Fibroblast of the aortic adventitia (primary cell): ENCODE data around the gene MYO5A. TPM values are rescaled to one million over a fixed set of nuclear protein-coding genes. Genes with fewer than 3 reads are reported as not detected.
A peak's percentile ranks its signal among the peaks of the same experiment; 100 is the strongest.
"Not testable (repeated sequence)": the region's sequence is repeated elsewhere in the genome, so short reads cannot be mapped to it uniquely, and the experiment has no call there.

Experiments
- DNase-seq: peaks from one replicate; pipeline ENCODE4 v3.0.0-alpha.2; 2010; ENCODE audit warnings: low read depth
- H3K4me3 ChIP-seq: 2 replicates; pipeline ENCODE4 v1.5.1; 2011; ENCODE audit warnings: low read depth, mild to moderate bottlenecking, control low read depth, low read length, moderate library complexity
- total RNA-seq: library from RNA; depleted of rRNA; stranded (reverse); fragments of >200 nt; gene quantifications from 2 replicates; pipeline ENCODE4 v1.2.3, GENCODE V29; 2012; ENCODE audit warnings: low replicate concordance
- TF ChIP-seq, protein P1 (sequence below): IDR thresholded peaks from 2 replicates; pipeline ENCODE4 v1.5.1; 2011; ENCODE audit warnings: mild to moderate bottlenecking, low read length, control low read depth, inconsistent platforms; ENCODE audit not compliant: insufficient read depth

MYO5A gene
- total RNA-seq, 1 donor, result 80.3 TPM

DNA sequence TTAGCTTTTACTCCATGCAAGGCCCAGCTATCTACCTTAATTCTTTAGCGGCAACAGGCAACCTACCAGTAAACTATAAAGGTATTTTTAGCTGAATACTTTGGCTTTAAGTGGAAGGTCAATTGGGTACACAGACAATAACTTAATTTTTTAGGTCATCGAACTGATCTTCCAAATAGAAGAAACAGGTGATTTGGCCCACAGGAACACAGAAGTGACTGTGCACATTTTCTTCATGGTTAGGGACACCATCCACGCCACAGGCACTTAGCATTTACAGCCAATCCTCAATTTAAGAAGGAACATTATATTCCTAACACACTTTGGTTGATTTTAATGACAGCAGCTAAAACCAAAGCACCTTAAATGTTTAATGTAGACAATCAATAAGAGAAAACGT, 38.2 kb upstream of the MYO5A start:
- no peak for DNase-seq
- TF ChIP-seq, protein P1, sequence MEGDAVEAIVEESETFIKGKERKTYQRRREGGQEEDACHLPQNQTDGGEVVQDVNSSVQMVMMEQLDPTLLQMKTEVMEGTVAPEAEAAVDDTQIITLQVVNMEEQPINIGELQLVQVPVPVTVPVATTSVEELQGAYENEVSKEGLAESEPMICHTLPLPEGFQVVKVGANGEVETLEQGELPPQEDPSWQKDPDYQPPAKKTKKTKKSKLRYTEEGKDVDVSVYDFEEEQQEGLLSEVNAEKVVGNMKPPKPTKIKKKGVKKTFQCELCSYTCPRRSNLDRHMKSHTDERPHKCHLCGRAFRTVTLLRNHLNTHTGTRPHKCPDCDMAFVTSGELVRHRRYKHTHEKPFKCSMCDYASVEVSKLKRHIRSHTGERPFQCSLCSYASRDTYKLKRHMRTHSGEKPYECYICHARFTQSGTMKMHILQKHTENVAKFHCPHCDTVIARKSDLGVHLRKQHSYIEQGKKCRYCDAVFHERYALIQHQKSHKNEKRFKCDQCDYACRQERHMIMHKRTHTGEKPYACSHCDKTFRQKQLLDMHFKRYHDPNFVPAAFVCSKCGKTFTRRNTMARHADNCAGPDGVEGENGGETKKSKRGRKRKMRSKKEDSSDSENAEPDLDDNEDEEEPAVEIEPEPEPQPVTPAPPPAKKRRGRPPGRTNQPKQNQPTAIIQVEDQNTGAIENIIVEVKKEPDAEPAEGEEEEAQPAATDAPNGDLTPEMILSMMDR, result no peak
- peak overlapping the region; percentile 88 for H3K4me3 ChIP-seq

DNA sequence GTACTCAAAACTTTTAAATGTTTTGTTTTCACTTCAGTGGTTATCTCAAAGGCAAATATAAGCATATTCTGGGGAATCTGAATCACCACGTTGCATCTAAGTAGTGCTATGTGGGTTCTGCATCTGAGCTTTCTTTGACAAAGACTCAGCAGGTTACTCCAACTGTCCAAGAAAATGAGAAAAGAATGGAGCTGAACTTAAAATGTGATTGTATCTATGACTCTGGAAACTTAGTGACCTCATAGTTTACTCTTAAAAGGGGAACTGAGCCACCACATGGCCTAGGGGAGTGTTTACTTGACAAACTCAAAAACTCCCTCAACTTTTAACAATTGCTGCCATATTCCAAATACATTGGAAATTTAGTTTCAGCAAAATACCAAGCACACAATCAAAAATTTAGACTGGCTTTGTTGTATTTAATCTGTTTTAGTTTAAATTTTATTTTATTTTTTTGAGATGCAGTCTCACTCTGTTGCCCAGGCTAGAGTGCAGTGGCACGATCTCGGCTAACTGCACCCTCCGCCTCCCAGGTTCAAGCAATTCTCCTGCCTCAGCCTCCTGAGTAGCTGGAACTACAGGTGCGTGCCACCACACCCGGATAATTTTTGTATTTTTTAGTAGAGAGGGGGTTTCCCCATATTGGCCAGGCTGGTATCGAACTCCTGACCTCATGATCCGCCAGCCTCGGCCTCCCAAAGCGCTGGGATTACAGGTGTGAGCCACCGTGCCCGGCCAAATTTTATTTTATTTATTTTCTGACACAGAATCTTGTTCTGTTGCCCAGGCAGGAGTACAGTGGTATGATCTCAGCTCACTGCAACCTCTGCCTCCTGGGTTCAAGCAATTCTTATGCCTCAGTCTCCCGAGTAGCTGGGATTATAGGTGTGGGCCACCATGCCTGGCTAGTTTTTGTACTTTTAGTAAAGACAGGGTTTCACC, 37.0 kb upstream of the MYO5A start:
- not testable (repeated sequence) for H3K4me3 ChIP-seq
- peak; percentile 47 for DNase-seq

DNA sequence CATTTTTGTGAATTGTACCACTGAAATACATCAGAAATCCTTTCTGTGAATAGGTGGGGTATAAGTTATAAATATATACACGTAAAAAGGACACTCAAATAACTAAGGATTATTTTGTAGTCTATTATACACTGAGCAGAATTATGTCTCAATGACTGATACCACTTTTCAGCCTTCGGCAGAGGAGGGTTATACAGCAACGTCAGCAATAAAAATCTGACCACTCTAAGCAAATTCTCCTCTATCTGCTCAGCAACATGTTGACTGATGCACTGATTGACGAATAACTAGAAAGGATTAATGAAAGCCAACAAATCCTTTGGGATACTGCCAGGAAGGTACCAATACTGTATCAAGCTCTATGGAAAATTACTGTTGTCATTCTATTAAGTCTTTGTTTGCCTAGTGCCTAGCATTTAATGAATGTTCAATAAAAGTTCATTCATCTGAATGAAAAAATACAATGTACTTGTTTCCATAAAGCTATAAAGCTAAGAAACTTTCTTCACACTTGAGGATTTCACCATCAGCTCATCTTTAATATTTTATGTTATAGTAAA, 34.9 kb upstream of the MYO5A start:
- TF ChIP-seq, protein P1, result no peak
- no peak for DNase-seq
- H3K4me3 ChIP-seq, result no peak overlapping the region

DNA sequence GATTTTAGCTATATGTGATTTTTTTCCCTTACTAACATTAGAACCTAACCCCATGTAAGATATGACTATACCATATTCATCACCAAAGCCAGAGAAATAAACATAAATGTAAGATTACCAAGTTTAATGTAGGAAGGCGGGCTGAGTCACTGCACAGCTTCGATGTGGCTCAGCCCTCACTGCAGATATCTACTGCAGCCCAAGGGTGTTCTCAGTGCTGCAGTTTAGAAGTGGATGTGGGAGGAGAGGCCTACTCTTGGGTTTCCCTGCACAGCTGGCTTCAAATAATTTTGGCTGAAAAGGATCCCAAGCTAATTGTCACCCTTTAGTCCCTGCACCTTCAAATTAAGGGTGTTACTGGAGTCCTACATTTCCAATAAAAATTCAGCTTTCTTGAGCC, 30.9 kb upstream of the MYO5A start:
- TF ChIP-seq, protein P1, result no peak
- no peak overlapping the region for H3K4me3 ChIP-seq
- peak; percentile 56 for DNase-seq

GRCh38 chr15:52559022-52559421, 30.3 kb upstream of the MYO5A start:
- TF ChIP-seq, protein P1, result no peak
- no peak for DNase-seq
- H3K4me3 ChIP-seq, result no peak overlapping the region

DNA sequence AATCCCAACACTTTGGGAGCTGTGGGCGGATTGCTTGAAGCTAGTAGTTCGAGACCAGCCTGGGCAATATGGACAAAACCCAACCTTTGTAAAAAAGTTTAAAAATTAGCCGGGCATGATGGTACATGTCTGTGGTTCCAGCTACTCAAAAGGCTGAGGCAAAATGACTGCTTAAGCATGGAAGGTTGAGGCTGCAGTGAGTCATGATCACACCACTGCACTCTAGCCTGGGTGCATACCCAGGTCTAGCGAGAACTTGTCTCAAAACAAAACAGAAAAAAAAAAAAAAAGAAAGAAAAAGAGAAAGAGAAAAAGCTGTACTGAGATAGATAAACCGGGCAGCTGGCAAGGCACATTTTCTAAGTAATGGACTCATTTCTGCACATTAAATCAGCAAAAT, 29.5 kb upstream of the MYO5A start:
- TF ChIP-seq, protein P1, result no peak
- no peak overlapping the region for H3K4me3 ChIP-seq
- peak; percentile 47 for DNase-seq

GRCh38 chr15:52557274-52557641, 28.6 kb upstream of the MYO5A start:
- H3K4me3 ChIP-seq, result no peak overlapping the region
- TF ChIP-seq, protein P1, result no peak
- peak; percentile 28 for DNase-seq
